Measurements from ENCODE around the gene PRRG3.
A peak's percentile ranks its signal among the peaks of the same experiment; 100 is the strongest.
"Not testable (repeated sequence)": the region's sequence is repeated elsewhere in the genome, so short reads cannot be mapped to it uniquely, and the experiment has no call there.

The PRRG3 gene

GRCh38 chrX:151694661-151695582 is at the start of gene PRRG3:
Gene PRRG3 (plus strand): TSS chrX:151695458. CDS start chrX:151698815, 3,357 bp downstream.
- no peak for DNase-seq

- DNase-seq: no peak
Measured at GRCh38 chrX:151675121-151675746, 20.0 kb upstream of the PRRG3 start.

- no peak for DNase-seq
Measured at GRCh38 chrX:151676196-151676595, 19.1 kb upstream of the PRRG3 start.

GRCh38 chrX:151679798-151680402 is 15.4 kb upstream of the PRRG3 start:
- no peak for DNase-seq

- DNase-seq: peak; percentile 38 to 51
Measured at GRCh38 chrX:151680805-151681204, 14.5 kb upstream of the PRRG3 start.

GRCh38 chrX:151687635-151688034 is 7.6 kb upstream of the PRRG3 start:
- no peak for DNase-seq

GRCh38 chrX:151688695-151689094 is 6.6 kb upstream of the PRRG3 start:
- no peak for DNase-seq

- DNase-seq: no peak
Measured at GRCh38 chrX:151692825-151693224, 2.4 kb upstream of the PRRG3 start.

GRCh38 chrX:151694121-151694520 is 1.1 kb upstream of the PRRG3 start:
- DNase-seq: no peak

- no peak for DNase-seq
Measured at GRCh38 chrX:151695583-151696340, 504 bp downstream of the PRRG3 start.

GRCh38 chrX:151697082-151697481 is 1.8 kb downstream of the PRRG3 start:
- DNase-seq: not testable (repeated sequence)

GRCh38 chrX:151697522-151697921 is 2.3 kb downstream of the PRRG3 start:
- no peak for DNase-seq

- DNase-seq: no peak
Measured at GRCh38 chrX:151698485-151698884, 3.2 kb downstream of the PRRG3 start.

- DNase-seq: no peak
Measured at GRCh38 chrX:151699746-151700145, 4.5 kb downstream of the PRRG3 start.

GRCh38 chrX:151700581-151700980 is 5.3 kb downstream of the PRRG3 start:
- no peak for DNase-seq

GRCh38 chrX:151701071-151701470 is 5.8 kb downstream of the PRRG3 start:
- no peak for DNase-seq

- DNase-seq: no peak
Measured at GRCh38 chrX:151701531-151701930, 6.3 kb downstream of the PRRG3 start.

- no peak for DNase-seq
Measured at GRCh38 chrX:151702026-151702714, 6.9 kb downstream of the PRRG3 start.

- no peak for DNase-seq
Measured at GRCh38 chrX:151702741-151703340, 7.6 kb downstream of the PRRG3 start.

GRCh38 chrX:151703487-151703886 is 8.2 kb downstream of the PRRG3 start:
- DNase-seq: no peak

GRCh38 chrX:151704041-151704663 is 8.9 kb downstream of the PRRG3 start:
- no peak for DNase-seq

All from activated CD4-positive, alpha-beta T cell treated with anti-CD3 and anti-CD28 coated beads, Interleukin-2, amount 50 U/mL, for 4 hours (primary cell).